GM12878 (cell line): ENCODE data around the gene YY1. TPM values are rescaled to one million over a fixed set of nuclear protein-coding genes. Genes with fewer than 3 reads are reported as not detected.

ENCODE experiments used
- CBX5 ChIP-seq: sonication (generic); IDR thresholded peaks from 2 replicates; pipeline ENCODE4 v1.6.1; 2016; ENCODE audit warnings: low read depth, moderate library complexity, mild to moderate bottlenecking, inconsistent platforms
- ELK1 ChIP-seq: IDR thresholded peaks from 2 replicates; pipeline ENCODE4 v1.6.1; 2012; ENCODE audit warnings: low read depth, low read length, improper control_type of control experiment
- FOXK2 ChIP-seq: fragments of 450-650 bp; IDR thresholded peaks from 2 replicates; pipeline ENCODE4 v1.6.1; 2017; ENCODE audit warnings: mild to moderate bottlenecking, moderate library complexity
- GABPA ChIP-seq: IDR thresholded peaks from 2 replicates; pipeline ENCODE4 v1.6.1; 2014; ENCODE audit warnings: antibody characterized with exemption, low read depth, mild to moderate bottlenecking, inconsistent platforms
- MAX ChIP-seq: IDR thresholded peaks from 2 replicates; pipeline ENCODE4 v1.6.1; 2012; ENCODE audit warnings: low read depth, low read length, improper control_type of control experiment
- NFXL1 ChIP-seq: fragments of 450-650 bp; IDR thresholded peaks from 2 replicates; pipeline ENCODE4 v1.6.1; 2017; ENCODE audit warnings: antibody characterized with exemption, mild to moderate bottlenecking, borderline replicate concordance
- SMAD5 ChIP-seq: IDR thresholded peaks from 2 replicates; pipeline ENCODE4 v1.6.1; 2016; ENCODE audit warnings: antibody characterized with exemption, low read depth
- SMC3 ChIP-seq: IDR thresholded peaks from 2 replicates; pipeline ENCODE4 v1.6.1; 2011; ENCODE audit warnings: low read length, improper control_type of control experiment, borderline replicate concordance
- TBL1XR1 ChIP-seq: IDR thresholded peaks from 2 replicates; pipeline ENCODE4 v1.6.1; 2012; ENCODE audit warnings: low read depth, low read length, improper control_type of control experiment
- ZBTB40 ChIP-seq: fragments of 450-650 bp; IDR thresholded peaks from 2 replicates; pipeline ENCODE4 v1.6.1; 2016; ENCODE audit warnings: mild to moderate bottlenecking, moderate library complexity, borderline replicate concordance
- ZNF217 ChIP-seq: fragments of 450-650 bp; IDR thresholded peaks from 2 replicates; pipeline ENCODE4 v1.6.1; 2017; ENCODE audit warnings: antibody characterized with exemption, mild to moderate bottlenecking
- polyA plus RNA-seq, 11 experiments: library from polyadenylated mRNA; depleted of rRNA in 4 of 11; unstranded in 6 of 11; stranded (reverse) in 5 of 11; fragments of >200 nt; fragmentation: Nextera tagmentation in 4 of 11; fragmentation: Illumina TruSeq in 1 of 11; extraction: Ambion mirVana in 4 of 11; extraction: Trizol in 1 of 11; gene quantifications; 1 replicate in 1 of 11; 2 replicates in 10 of 11; pipeline versions ENCODE4 v1.2.1 to v1.2.3, GENCODE V29; 2011 to 2016; ENCODE audit warnings: inconsistent platforms in 2 of 11, missing spikeins in 2 of 11, low read depth in 1 of 11
- total RNA-seq, 4 experiments: library from RNA; depleted of rRNA in 3 of 4; stranded (reverse); fragments of >200 nt in 3 of 4; fragmentation: Illumina TruSeq in 1 of 4; extraction: Trizol in 1 of 4; gene quantifications; 2 replicates each; pipeline versions ENCODE4 v1.2.1 to v1.2.3, GENCODE V29; 2013 to 2021

Gene YY1
- total and polyA plus RNA-seq, 10 of the 15 experiments (the other 5 are each of a cell fraction or from before 2014, with no cell fraction given): 23.7 to 74.0 (median 39.9) TPM

- no peak for TF ChIP-seq MAX
- TF ChIP-seq ELK1: no peak
- no peak for TF ChIP-seq CBX5
- no peak for TF ChIP-seq SMC3
- no peak for TF ChIP-seq SMAD5
- no peak for TF ChIP-seq FOXK2
- no peak for TF ChIP-seq GABPA
- no peak for TF ChIP-seq NFXL1
- no peak for TF ChIP-seq ZNF217
- TF ChIP-seq TBL1XR1: no peak
- TF ChIP-seq ZBTB40: no peak
- TF ChIP-seq, all 136 proteins: peak for 0
Observed at GRCh38 chr14:100201701-100202100, 37.2 kb upstream of the YY1 start (continued).
